Measurements from ENCODE around the gene PKP1. TPM values are rescaled to one million over a fixed set of nuclear protein-coding genes. Genes with fewer than 3 reads are reported as not detected.

The PKP1 gene
- total RNA-seq, 1 donor from 2014 or later, result not detected

- no peak for DNase-seq (ENCODE audit: low read depth in 2 of 2)
These were observed 5.9 kb upstream of the PKP1 start for GRCh38 chr1:201277441-201277840.

- DNase-seq (ENCODE audit: low read depth in 2 of 2), result no peak
These were observed 4.0 kb upstream of the PKP1 start for GRCh38 chr1:201279313-201279712.

- no peak for DNase-seq (ENCODE audit: low read depth in 2 of 2)
These were observed 2.4 kb upstream of the PKP1 start for GRCh38 chr1:201280884-201281283.

- no peak for DNase-seq (ENCODE audit: low read depth in 2 of 2)
These were observed 1.7 kb upstream of the PKP1 start for GRCh38 chr1:201281573-201281972.

- DNase-seq (ENCODE audit: low read depth in 2 of 2), result no peak
These were observed 1.1 kb upstream of the PKP1 start for GRCh38 chr1:201282216-201282615.

- no peak for DNase-seq (ENCODE audit: low read depth in 2 of 2)
These were observed 689 bp downstream of the PKP1 start for GRCh38 chr1:201283836-201284553.

- no peak for DNase-seq (ENCODE audit: low read depth in 2 of 2)
These were observed 1.3 kb downstream of the PKP1 start for GRCh38 chr1:201284636-201285035.

- no peak for DNase-seq (ENCODE audit: low read depth in 2 of 2)
These were observed 2.5 kb downstream of the PKP1 start for GRCh38 chr1:201285846-201286245.

GRCh38 chr1:201286445-201286844 is 3.1 kb downstream of the PKP1 start:
- no peak for DNase-seq (ENCODE audit: low read depth in 2 of 2)

- no peak for DNase-seq (ENCODE audit: low read depth in 2 of 2)
These were observed 4.7 kb downstream of the PKP1 start for GRCh38 chr1:201288007-201288406.

- no peak for DNase-seq (ENCODE audit: low read depth in 2 of 2)
These were observed 5.5 kb downstream of the PKP1 start for GRCh38 chr1:201288765-201289164.

- DNase-seq (ENCODE audit: low read depth in 2 of 2), result no peak
These were observed 7.2 kb downstream of the PKP1 start for GRCh38 chr1:201290551-201290950.

- no peak for DNase-seq (ENCODE audit: low read depth in 2 of 2)
These were observed 8.6 kb downstream of the PKP1 start for GRCh38 chr1:201291916-201292315.

GRCh38 chr1:201294876-201295275 is 11.6 kb downstream of the PKP1 start:
- no peak for DNase-seq (ENCODE audit: low read depth in 2 of 2)

GRCh38 chr1:201295346-201295745 is 12.0 kb downstream of the PKP1 start:
- no peak for DNase-seq (ENCODE audit: low read depth in 2 of 2)

- peak in 1 of 2 donors; percentile 35 for DNase-seq (ENCODE audit: low read depth in 2 of 2)
These were observed 12.6 kb downstream of the PKP1 start for GRCh38 chr1:201295861-201296260.

- no peak for DNase-seq (ENCODE audit: low read depth in 2 of 2)
These were observed 13.0 kb downstream of the PKP1 start for GRCh38 chr1:201296352-201296751.

- DNase-seq (ENCODE audit: low read depth in 2 of 2), result no peak
These were observed 15.4 kb downstream of the PKP1 start for GRCh38 chr1:201298396-201299381.

- DNase-seq (ENCODE audit: low read depth in 2 of 2), result no peak
These were observed 16.7 kb downstream of the PKP1 start for GRCh38 chr1:201299968-201300367.

- DNase-seq (ENCODE audit: low read depth in 2 of 2), result no peak
These were observed 17.3 kb downstream of the PKP1 start for GRCh38 chr1:201300641-201301040.

- DNase-seq (ENCODE audit: low read depth in 2 of 2), result no peak
These were observed 19.2 kb downstream of the PKP1 start for GRCh38 chr1:201302163-201303152.

Measured in lung microvascular endothelial cell (primary cell).